ENCODE results near the gene GSX1. TPM values are rescaled to one million over a fixed set of nuclear protein-coding genes. Genes with fewer than 3 reads are reported as not detected.

GSX1 gene
- total and polyA plus RNA-seq, 7 experiments from 2014 or later: not detected

DNA sequence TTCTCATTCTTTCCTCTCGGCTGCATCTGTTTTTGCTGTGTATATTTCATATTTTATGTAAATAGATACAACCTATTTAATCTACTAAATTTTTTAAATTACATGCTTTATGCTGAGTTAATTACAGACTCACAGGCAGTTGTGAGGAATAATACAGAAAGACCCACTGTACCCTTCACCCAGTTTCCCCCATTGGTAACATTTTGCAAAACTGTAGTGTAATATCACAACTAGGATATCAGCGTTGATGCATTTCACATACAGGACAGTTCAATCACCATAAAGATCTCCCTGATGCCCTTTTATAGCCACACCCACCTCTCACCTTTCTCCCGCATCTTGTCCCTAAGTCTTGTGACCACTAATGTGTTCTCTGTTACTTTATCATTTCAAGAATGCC lies 43.5 kb downstream of the GSX1 start:
- CTCF ChIA-PET: no interaction called here

DNA sequence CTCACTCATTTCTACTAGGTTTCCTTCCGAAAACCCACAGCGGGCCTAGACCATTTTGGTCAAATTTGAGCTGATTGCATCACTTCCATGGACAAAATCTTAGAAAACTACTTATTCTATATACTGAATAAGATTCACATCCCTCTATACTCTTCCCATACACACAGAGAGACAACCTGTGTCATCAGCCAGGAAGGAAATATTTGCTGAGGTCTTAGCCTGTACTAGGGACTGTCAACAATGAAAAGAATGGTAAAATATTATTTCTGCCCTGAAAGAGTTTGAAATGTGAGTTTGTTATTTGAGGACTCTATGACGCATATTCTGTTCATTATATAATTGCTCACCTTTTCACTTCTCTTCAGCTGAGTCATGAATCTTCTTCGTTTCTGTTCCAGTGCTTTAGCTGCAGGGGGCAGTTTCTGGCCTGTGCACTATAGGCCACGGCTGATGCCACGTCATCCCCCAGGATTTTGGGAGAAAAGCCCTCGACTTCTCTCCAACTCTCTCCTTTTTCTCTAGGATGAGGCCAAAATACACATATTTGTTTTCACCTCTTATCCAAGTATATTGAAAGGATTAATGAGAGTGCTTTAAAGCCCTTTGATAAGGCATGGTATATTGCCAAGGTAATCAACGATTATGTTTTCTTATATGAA lies 47.7 kb downstream of the GSX1 start:
- peaks cover 0 to 3% (median 0%) of the 10 kb centered on the region in 7 donors for H3K4me1 Mint-ChIP-seq
- Histone ChIP-seq H3K4me3 (ENCODE audit: low read length) (no peak overlapping the region), H3K4me1 (ENCODE audit: control insufficient read depth in 2 of 2, insufficient read depth in 2 of 2, low read length in 2 of 2) (no peaks in the 10 kb centered on the region), H3K36me3 (ENCODE audit: control insufficient read depth in 2 of 3, insufficient read depth in 3 of 3, low read length in 3 of 3) (no peaks in the 10 kb centered on the region), H3K27me3 (ENCODE audit: control insufficient read depth in 2 of 2, insufficient read depth in 2 of 2, low read length in 2 of 2) (no peaks in the 10 kb centered on the region), H3K9me3 (ENCODE audit: control insufficient read depth in 2 of 3, low read length in 3 of 3) (no peaks in the 10 kb centered on the region), H3K27ac (ENCODE audit: low read depth, low read length) (no peak overlapping the region)
- intact Hi-C loops (cut with micrococcal nuclease): no loop called here
- peaks cover 0 to 5% (median 0%) of the 10 kb centered on the region in 5 donors for H3K36me3 Mint-ChIP-seq
- no peak overlapping the region for H3K4me3 Mint-ChIP-seq
- CTCF ChIA-PET: interaction anchor here (1.5 kb wide), 1 partner anchor 478 kb away, joined by 4 read pairs; no protein-coding TSS in a partner anchor
- DNase-seq: no peak
- no peak for ATAC-seq
- H3K27me3 Mint-ChIP-seq: peaks cover 20 to 68% (median 58%) of the 10 kb centered on the region in 5 donors
- peaks cover 0 to 5% (median 0%) of the 10 kb centered on the region in 11 donors for H3K9me3 Mint-ChIP-seq
- POLR2A ChIA-PET: no interaction called here
- no peak overlapping the region for H3K27ac Mint-ChIP-seq

More for the DNA sequence above, 43.5 kb downstream of the GSX1 start:
- Mint-ChIP-seq H3K36me3 (no peaks in the 10 kb centered on the region), H3K9me3 (no peaks in the 10 kb centered on the region), H3K27ac (no peak overlapping the region), H3K4me1 (peaks cover 0 to 2% (median 0%) of the 10 kb centered on the region in 7 donors), H3K27me3 (peaks cover 25 to 67% (median 58%) of the 10 kb centered on the region in 5 donors), H3K4me3 (no peak overlapping the region)
- ATAC-seq (no peak), DNase-seq (no peak)
- H3K9me3 ChIP-seq (ENCODE audit: control insufficient read depth in 2 of 3, low read length in 3 of 3): no peaks in the 10 kb centered on the region
- H3K36me3 ChIP-seq (ENCODE audit: control insufficient read depth in 2 of 3, insufficient read depth in 3 of 3, low read length in 3 of 3): no peaks in the 10 kb centered on the region
- no peaks in the 10 kb centered on the region for H3K4me1 ChIP-seq (ENCODE audit: control insufficient read depth in 2 of 2, insufficient read depth in 2 of 2, low read length in 2 of 2)
- no peak overlapping the region for H3K27ac ChIP-seq (ENCODE audit: low read depth, low read length)
- intact Hi-C loops (cut with micrococcal nuclease): no loop called here
- no peak overlapping the region for H3K4me3 ChIP-seq (ENCODE audit: low read length)
- H3K27me3 ChIP-seq (ENCODE audit: control insufficient read depth in 2 of 2, insufficient read depth in 2 of 2, low read length in 2 of 2): no peaks in the 10 kb centered on the region
- POLR2A ChIA-PET: no interaction called here

DNA sequence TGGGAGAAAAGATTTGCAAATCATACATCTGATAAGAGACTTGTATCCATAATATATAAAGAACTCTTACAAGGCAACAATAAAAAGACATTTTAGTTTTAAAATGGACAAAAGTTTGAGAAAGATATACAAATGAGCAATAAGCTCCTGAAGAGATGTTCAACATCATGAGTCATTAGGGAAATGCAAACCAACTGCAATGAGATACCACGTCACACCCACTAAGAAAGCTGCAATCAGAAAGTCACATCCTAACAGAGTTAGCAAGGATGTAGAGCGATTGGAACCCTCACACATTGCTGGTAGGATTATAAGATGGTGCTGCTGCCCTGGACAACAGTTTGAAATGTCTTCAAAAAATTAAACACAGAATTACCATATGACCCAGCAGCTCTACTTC lies 50.3 kb downstream of the GSX1 start:
- no peak overlapping the region for H3K4me3 ChIP-seq (ENCODE audit: low read length)
- H3K9me3 ChIP-seq (ENCODE audit: control insufficient read depth in 2 of 3, low read length in 3 of 3): no peaks in the 10 kb centered on the region
- H3K27me3 ChIP-seq (ENCODE audit: control insufficient read depth in 2 of 2, insufficient read depth in 2 of 2, low read length in 2 of 2): no peaks in the 10 kb centered on the region
- DNase-seq (no peak), ATAC-seq (no peak)
- Mint-ChIP-seq H3K4me1 (peaks cover 0 to 3% (median 0%) of the 10 kb centered on the region in 7 donors), H3K27ac (no peak overlapping the region), H3K36me3 (peaks cover 0 to 8% (median 0%) of the 10 kb centered on the region in 5 donors), H3K4me3 (no peak overlapping the region), H3K27me3 (peaks cover 25 to 76% (median 59%) of the 10 kb centered on the region in 5 donors), H3K9me3 (peaks cover 0 to 5% (median 0%) of the 10 kb centered on the region in 11 donors)
- H3K36me3 ChIP-seq (ENCODE audit: control insufficient read depth in 2 of 3, insufficient read depth in 3 of 3, low read length in 3 of 3): no peaks in the 10 kb centered on the region
- H3K4me1 ChIP-seq (ENCODE audit: control insufficient read depth in 2 of 2, insufficient read depth in 2 of 2, low read length in 2 of 2): no peaks in the 10 kb centered on the region
- no peak overlapping the region for H3K27ac ChIP-seq (ENCODE audit: low read depth, low read length)
- POLR2A ChIA-PET: no interaction called here
- intact Hi-C loops (cut with micrococcal nuclease): no loop called here
- CTCF ChIA-PET: interaction anchor here (1.9 kb wide), 1 partner anchor 12 kb away, joined by 6 read pairs; no protein-coding TSS in a partner anchor

Other genes with a start within 250 kb of the GSX1 start
- 10 to 100 TPM in 2 of 5 experiments, 1 to 10 TPM in 3; 3.2 to 10.7 (median 7.1) TPM for gene LNX2, start 172.0 kb upstream of the GSX1 start, total RNA-seq
- gene LNX2, start 172.0 kb upstream of the GSX1 start, polyA plus RNA-seq: 1 to 10 TPM; 3.2 to 4.2 TPM
- gene POLR1D, start 170.6 kb upstream of the GSX1 start, total RNA-seq: 100 to 1,000 TPM; 111 to 176 (median 133) TPM
- gene POLR1D, start 170.6 kb upstream of the GSX1 start, polyA plus RNA-seq: 100 to 1,000 TPM; 136 to 137 TPM
- not detected for gene PDX1, start 127.5 kb downstream of the GSX1 start, total RNA-seq
- not detected for gene PDX1, start 127.5 kb downstream of the GSX1 start, polyA plus RNA-seq
- gene CDX2, start 176.8 kb downstream of the GSX1 start, total RNA-seq: not detected
- gene CDX2, start 176.8 kb downstream of the GSX1 start, polyA plus RNA-seq: not detected
- gene URAD, start 196.2 kb downstream of the GSX1 start, total RNA-seq: not detected
- gene URAD, start 196.2 kb downstream of the GSX1 start, polyA plus RNA-seq: not detected